Epidermal melanocyte (primary cell): ENCODE data around the gene RGS3.

Experiments
- DNase-seq: peaks from one replicate; pipeline ENCODE4 v3.0.0; 2011; ENCODE audit warnings: low spot score; ENCODE audit not compliant: insufficient read length

The RGS3 gene

DNA sequence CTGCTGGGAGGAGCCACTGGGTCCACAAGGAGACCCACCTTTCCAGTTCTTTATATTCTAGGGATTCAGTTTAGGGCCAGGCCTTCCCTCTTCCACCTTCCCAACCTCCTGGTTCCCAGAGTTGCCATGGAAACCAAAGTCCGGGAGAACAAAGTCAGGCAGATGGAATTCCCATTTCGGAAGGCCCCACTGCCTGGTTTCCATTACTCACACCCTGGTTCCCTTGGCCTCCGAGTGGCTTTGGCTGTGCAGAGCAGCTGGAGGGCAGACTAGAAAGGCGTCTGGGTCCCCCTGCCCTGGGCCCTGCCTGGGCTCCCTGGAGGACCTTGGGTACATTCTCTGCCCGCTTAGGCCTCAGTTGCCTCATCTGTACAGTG is 136.1 kb downstream of the RGS3 start:
- DNase-seq = no peak

DNA sequence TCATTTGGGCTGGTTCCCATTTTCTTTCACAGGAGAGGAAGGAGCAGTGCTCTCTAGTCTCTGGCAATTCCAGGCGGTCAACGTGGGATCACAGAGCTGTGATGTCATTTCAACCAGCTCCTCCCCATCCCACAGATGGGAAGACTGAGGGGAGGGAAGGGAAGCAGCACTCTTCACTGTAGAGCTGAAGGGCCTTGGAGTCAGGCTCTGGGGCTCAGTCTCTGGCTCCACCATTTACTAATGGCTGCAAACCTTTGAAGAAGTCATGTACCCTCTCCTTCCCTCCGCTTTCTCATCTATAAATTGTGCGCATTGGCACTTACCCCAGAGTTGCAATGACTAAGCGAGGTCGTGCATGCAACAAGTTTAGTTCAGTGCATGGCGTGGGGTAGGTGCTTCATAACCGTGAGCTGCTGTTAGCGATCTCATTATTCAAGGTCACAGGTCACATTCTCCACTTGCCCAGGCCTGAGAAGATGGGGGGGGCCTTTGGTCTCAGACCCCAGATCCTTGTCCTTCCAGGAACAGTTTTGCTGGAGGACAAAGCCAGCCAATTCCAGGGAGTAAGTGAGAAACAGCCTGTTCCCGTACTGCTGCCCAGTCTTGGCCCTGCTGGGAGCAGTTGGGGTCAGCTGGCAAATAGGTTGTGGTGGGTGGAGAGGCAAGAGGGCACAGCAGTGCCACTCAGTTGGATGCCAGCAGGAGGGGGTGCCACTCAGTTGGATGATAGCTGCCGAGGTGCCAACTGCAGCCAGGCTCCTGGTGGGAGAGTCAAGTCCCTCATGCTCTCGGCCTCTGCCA is 136.7 kb downstream of the RGS3 start:
- no peak for DNase-seq

DNA sequence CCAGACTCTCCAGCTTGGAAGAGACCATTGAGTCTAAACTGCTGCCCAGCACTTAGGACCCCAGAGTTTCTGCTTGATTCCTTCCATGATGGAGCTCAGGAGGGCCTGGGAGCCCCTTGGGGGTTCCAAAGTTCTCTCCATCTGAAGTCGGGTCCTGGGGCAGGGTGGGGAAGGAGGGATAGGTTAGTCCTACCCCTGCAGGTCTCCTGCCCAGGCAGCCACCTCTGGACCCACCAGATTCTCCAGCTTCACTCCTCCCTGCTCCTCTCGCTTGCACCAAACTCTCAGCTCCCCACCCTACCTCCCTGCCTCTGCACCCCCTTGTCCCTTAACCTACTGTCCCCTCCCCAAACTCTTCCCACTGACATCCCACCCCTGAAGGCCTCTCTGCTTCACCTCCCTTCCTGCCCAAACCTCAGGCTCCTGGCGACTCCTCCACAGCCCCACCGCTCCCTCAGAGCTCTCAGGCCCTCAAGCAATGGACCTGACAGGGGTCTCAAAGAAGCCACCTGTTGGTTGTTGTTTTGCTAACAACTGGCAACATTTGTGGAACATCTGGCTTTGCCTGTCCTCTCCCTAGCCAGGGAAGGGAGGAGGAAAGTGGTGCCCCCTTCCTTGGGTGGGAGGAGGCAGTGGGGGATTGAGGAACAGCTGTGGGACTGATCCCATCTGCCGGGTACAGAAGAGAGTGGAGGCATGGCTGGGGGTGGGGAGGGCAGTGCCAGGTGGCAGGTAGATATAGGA is 137.5 kb downstream of the RGS3 start:
- DNase-seq = no peak

DNA sequence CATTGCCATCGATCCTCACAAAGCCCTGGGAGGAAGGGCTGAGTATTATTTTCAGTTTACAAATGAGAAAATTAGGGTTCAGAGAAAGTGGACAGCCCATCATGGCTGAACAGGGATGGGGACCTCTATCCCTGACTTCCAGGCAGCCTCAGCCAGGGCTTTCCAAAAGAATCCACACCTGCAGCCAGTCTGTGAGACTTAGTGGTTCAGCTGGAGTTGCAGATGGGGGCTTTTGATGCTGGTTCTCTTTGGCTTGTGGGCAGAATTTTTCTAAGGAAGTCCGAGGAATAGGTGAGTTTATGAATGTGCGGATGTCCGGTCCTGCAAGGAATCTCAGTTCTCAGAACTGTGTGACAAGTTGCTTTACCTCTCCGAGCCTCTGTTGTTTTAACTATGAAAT is 138.1 kb downstream of the RGS3 start:
- no peak for DNase-seq

DNA sequence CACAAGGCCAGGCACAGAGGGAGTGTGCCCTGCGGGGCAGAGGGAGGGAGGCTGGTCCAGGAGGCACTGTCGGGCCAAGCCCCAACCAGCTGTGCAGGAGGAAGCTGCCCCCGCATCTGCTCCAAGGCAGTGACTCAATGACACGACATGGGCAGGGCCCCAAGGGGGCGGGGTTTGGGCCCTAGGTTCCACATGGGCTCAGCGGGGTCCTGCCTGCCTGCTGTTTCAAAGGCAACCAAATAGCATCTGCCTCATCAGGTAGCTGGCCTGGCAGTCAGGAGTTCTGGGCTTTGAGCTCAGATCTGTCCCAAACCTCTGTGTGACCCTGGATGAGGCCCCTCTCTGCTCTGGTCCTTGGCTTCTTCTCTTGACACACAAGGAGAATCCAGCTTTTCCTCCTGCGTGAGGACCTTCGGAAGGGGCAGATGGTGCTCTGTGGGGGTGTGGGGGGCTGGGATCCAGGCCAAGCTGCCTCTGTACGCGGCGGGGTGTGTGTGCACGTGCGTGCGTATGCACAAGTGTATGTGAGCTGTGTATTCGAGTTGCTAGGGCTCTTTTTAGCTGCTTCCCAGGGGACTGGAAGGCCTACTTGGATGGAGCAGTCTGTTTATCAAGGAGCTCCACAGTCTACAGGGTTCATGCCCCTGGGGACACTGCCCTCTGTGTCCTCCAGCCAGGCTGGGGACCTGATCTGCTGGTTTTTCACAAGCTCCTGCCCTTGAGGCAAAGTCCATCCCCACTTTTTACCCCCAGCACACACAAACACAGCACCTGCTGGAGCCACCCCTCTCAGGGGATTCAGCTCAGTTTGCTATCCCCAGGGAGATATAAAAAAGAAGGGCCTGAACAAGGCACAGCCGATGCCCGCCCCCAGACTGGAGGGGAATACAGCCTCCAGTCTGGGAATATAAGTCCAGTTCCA is 138.9 kb downstream of the RGS3 start:
- DNase-seq = peak; percentile 50

DNA sequence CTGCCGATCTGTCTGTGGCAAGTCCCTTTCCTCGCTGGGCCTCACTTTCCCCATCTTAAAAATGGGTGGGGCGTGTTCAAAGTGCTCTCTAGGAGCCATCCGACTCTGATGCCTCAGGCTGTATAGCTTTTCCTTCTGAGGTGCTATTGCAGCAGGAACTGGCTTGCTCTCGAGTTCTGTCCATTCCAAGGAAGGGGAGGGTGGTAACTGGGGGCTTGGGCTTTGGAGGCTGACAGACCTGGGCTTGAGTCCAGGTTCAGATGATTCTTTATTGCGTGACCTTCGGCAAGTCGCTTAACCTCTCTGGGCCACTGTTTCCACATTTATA is 139.5 kb downstream of the RGS3 start:
- no peak for DNase-seq

DNA sequence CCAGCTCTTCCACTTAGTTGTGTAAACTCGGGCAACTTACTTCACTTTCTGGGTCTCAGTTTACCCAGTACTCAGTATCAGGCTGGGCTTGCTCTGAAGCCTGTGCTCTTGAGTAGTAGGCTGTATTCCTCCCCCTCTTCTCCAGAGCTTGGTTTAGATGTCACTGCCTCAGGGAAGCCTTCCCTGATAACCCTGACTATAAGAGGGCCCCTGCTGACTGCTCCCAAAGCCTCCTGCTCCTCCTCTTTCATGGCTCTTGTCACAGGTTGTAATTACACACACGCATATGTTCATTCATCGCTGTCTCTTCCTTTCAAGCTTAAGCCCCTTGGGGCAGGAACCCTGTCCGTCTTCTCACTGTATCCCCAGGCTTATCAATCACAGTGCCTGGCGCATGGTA is 140.2 kb downstream of the RGS3 start:
- no peak for DNase-seq

DNA sequence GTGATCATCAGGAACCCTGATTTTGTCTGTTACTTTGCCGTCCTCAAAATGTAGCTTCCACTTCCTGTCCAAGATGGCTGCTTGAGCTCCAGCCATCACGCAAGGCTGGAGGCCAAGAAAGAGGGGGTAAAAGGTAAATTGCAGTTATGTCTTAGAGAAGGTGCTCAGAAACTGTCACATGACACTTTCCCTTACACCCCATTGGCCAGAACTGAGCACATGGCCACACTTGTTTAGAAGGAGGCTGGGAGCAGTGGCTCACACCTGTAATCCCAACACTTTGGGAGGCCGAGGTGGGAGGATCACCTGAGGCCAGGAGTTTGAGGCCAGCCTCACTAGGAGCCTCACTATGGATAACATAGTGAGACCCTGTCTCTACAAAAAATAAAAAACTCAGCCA is 140.9 kb downstream of the RGS3 start:
- DNase-seq = no peak

DNA sequence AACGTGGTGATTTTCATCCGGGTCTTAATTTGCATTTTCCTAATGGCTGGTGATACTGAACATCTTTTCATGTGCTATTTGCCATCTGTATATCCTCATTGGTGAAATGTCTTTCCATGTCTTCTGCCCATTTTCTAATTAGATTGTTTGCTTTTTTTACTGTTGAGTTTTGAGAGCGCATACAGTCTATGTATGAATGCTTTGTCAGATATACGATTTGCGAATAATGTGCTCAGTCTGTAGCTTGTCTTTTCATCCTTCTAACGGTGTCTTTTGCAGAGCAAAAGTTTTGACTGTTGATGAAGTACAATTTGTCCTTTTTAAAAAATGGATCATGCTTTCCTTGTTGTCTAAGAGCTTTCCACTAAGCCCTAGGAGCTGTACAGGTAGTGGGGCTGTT is 143.0 kb downstream of the RGS3 start:
- no peak for DNase-seq

DNA sequence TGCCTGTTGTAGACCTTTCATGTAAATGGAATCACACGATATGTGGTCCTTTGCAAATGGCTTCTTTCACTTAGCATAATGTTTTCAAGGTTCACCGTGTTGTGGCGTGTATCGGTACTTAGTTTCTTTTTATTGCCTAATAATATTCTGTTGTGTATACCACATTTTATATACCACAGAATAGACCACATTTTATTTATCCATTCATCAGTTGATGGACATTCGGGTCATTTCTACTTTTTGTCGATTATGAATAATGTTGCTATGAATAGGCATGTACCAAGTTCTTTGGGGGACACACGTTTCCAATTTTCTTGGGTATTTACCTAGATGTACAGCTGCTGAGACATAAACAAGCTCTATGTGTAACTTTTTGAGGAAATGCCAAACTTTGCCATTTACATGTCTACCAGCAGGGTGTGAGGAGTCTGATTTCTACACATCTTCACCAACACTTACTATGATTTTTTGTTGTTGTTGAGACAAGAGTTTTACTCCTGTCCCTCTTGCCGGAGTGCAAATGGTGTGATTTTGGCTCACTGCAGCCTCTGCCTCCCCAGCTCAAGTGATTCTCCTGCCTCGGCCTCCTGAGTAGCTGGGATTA is 144.7 kb downstream of the RGS3 start:
- DNase-seq = no peak

DNA sequence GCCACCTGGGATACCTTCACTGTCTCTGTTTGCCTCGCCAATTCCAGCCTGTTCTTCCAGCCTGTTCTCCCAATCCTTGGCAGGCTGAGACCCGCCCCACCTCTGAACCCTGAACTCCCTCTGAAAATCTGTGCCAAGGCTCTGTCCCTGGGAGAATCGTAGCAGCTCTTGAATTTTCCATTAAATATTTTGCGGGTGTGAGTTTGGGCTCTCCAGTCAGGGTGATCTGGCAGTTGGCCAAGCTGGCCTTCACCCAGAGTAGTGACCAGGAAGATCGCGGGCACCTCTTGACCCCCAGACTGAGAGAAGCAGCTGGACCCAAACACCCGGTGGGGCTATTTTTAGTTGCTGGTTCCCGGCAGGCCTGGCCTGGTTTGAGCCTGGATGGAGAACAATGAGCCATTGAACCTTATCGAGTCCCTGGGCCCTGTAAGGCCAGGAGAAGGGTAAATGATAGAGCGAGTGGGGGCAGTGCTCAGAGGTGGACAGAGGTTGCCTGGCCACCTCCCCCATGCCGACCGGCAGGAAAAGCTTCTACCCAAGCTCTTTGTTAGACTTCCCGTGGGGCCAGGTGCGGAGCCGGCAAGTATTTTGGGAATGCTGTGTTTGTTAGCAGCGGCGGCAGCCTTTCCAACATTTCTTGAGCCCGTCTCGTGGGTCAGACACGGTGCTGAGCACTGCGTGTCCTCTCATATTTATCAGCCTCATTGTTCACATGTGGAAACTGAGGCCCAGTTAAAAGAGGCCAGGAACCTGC is 146.2 kb downstream of the RGS3 start:
- DNase-seq = peak; percentile 43

DNA sequence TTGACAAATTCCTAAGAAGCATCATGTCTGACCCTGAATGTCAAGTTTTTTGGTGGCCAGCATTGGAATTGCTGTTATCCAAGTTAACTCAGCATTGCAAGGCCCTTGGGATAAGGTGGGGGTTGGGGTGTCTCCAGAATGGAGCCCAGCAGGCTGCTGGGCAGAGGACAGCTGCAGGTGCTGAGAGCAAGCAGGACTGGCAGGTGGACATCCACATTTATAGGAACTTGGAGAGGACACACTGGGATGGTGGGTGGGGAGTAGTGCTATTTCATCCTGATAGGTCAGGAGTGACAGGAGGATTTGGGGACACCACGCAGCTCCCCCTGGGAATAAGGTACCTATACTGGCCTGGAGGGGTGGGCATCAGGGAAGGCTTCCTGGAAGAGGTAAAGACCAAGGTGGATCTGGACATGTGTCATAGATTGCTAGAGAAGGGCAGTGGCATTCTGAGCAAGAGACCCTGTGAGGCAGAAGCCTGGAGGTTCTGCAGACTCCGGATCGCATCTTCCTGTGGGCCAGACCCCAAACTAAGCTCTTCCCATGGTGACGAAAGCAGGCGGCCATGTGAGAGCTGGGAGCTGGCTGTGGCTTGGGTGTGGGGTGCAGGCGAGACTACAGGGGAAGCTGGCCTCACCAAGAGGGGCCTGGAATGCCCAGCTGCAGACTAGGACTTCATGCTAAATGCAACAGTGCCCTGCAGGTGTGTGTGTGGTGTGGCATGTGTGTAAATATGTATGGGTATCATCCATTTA is 148.1 kb downstream of the RGS3 start:
- DNase-seq = no peak

DNA sequence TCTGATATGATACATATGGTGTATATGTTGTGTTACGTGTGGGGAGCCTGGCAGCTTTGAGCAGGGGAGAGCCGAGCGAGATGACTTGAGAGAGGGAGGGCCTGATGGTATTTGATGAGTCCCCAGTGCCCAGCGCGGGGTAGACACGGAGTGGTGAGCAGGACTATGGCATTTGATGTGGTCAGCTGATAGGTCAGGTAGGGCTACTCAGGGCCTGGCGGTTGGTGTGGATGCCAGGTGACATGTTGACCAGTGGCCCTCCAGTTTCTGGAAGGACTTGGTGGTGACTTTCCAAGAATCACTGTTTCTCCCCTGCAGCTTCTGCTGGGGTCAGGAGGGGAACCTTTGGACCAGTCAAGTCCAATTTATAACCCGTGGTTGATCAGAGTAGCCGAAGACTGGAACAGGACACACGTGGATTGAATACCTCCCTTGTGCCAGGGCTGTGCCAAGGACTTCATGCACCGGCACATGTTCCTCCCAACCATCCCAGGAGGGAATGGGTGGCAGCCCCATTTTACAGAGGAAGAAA is 148.8 kb downstream of the RGS3 start:
- no peak for DNase-seq

DNA sequence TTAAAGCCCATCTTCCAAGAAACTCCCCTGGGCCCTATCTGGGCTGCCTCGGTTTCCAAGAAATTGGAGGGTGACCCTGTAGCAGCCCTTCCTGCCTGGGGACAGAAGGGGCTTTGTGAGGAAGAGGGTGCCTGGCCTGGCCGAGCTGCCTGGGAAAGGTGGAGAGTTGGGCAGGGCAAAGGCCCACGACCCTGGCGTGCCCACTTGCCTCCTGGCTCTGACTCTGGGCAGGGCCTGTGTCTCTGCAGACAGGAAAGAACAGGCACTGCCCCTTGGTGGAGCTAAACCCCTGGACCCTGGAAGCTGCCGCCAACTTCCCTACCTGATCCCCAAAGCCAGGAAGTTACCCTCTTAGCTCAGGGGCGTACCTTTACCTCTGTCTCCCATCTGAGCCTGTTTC is 149.3 kb downstream of the RGS3 start:
- no peak for DNase-seq

DNA sequence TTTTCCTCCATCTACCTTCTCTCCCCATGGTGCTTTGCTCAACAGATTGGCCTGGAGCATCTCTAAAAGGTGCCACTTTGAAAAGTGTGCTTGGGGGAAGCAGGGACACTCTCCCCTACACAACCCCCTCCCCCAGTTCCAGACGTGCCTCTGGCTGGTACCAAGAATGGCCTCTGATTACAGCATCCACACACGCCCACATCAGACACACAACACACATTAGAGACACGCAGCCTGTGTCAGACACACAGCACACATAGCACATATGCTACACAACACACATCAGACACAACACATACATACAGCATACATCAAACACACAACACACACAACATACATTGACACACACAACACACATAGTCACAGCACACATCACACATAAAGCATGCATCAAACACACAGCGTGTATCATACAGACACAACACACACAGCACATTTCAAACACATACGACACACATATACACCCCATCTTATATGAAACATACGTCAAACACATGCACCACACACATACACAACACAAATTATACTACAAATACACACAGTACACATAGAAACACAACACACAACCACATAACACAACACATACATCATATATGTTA is 150.4 kb downstream of the RGS3 start:
- DNase-seq = no peak

DNA sequence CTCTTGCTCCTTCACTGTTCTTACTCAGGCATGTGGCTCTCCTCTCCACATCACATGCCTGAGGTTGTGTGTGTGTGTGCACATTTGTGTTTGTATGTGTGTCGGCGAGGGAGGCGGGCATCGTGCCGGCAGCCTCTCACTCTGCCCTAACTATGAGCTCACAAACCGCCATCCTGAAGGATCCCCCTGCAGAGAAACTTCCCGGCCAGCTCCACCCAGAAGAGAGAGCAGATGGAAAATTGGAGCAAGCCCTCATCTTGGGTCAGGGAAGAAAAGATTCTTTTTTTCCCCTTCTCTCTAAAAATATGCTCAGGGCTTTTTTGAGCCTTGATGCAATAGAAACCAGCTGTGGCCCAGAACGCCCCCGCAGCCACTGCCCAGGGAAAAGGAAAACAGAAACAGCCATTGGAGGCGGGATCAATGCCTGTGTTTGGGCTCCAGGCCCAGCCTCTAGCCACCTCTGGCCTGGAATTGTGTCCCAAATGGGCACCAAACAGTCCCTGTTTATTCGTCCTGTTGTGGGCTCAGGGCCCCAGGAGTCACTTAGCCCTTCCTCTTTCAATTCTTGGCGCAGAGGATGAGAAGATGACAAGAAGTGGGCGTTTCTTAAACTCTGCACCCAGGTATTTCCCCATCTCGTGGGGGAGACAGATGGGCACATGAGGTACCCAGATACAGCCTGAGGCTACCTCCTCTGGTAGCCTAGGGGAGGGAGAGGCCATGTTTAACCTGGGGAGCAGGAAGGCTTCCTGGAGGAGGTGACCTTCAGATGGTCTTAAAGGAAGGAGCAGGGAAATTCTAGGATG is 151.5 kb downstream of the RGS3 start:
- peak; percentile 41 for DNase-seq

DNA sequence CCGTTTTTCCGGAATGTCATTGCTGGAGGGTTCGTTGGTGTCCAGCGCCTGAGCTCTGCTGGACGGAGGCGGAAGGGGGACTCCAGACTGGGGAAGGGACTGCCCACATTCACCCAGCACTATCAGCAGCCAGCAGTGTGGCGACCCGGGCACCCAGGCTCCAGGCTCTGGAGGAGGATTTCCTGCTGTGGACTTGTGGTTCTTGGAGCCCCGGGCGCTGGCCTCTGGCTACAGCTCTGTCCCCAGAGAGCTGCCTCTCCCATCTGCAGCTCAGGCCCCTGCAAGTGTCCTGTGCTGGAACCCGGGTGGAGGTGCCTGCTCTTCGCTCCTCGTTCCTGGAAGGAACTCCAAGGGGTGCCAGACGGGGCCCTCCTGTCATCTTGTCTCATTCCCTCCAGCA is 152.6 kb downstream of the RGS3 start:
- DNase-seq = no peak

DNA sequence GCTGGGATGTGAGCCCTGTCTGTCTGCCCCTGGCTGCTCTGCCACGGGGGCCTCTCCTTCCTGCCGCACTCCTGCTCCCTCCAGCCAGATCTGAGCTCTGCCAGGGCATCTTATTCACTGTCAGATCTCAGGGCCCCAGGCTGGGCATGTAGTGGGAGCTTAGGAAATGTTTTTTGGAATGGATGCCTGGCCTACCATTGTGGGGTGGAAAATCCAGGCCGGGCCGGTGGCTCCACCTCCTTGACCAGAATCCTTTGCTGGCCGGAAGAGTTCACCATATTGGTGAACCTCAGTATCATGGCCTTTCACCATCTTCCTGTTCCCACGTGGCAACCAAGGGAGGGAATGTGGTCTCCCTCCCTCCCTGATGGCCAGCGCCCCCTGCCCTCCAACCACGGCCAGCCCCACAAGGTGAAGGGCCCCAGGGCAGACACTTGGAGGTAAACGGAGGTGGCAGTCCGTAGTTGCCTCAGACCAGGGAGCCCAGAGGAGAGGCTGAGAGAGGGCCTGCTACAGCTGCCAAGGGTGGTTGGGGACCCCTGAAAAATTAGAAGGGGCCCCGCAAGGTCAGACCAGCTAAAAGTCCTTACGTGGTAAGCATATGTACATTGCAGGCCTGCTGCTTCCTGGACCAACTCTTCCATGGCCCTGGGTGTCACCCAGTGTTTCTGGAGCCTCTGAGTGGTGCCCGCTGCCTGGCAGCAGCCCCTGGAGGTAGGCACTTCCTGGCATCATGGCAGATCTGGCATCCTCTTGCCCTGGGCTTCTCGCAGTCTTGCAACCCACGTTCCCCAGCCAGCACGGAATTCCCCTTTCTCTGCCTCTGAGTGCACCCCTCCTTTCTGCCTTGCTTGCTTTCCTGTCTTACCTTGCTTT is 153.3 kb downstream of the RGS3 start:
- DNase-seq = no peak
